Bone marrow (tissue), 2 donors: ENCODE results near the gene CEP85L.
A peak's percentile ranks its signal among the peaks of the same experiment; 100 is the strongest.

Experiments
- DNase-seq, 2 donors: peaks; one replicate each; lab custom pipeline; 2025; lab: John Stamatoyannopoulos, UW

Gene CEP85L

GRCh38 chr6:118660218-118660569, 8.8 kb upstream of the CEP85L start:
- DNase-seq = no peak

GRCh38 chr6:118659513-118660217, 8.3 kb upstream of the CEP85L start:
- DNase-seq = no peak

- no peak for DNase-seq
These were observed 5.6 kb upstream of the CEP85L start for GRCh38 chr6:118656847-118657451.

- no peak for DNase-seq
These were observed 742 bp upstream of the CEP85L start for GRCh38 chr6:118652051-118652615.

GRCh38 chr6:118650582-118651281, 659 bp downstream of the CEP85L start:
- peak in 1 of 2 donors; percentile 41 for DNase-seq

- DNase-seq = no peak
These were observed 1.3 kb downstream of the CEP85L start for GRCh38 chr6:118649918-118650581.

- no peak for DNase-seq
These were observed 2.4 kb downstream of the CEP85L start for GRCh38 chr6:118648866-118649554.

- DNase-seq = no peak
These were observed 4.4 kb downstream of the CEP85L start for GRCh38 chr6:118646977-118647376.

GRCh38 chr6:118645395-118645794, 6.0 kb downstream of the CEP85L start:
- DNase-seq = no peak

GRCh38 chr6:118644007-118644406, 7.4 kb downstream of the CEP85L start:
- no peak for DNase-seq

- no peak for DNase-seq
These were observed 10.3 kb downstream of the CEP85L start for GRCh38 chr6:118641042-118641441.

- no peak for DNase-seq
These were observed 12.1 kb downstream of the CEP85L start for GRCh38 chr6:118639054-118639964.

- no peak for DNase-seq
These were observed 13.1 kb downstream of the CEP85L start for GRCh38 chr6:118638288-118638687.

- no peak for DNase-seq
These were observed 15.3 kb downstream of the CEP85L start for GRCh38 chr6:118635909-118636735.

- DNase-seq = no peak
These were observed 19.0 kb downstream of the CEP85L start for GRCh38 chr6:118632359-118632758.

- DNase-seq = no peak
These were observed 20.5 kb downstream of the CEP85L start for GRCh38 chr6:118630923-118631322.

GRCh38 chr6:118630067-118630466, 21.3 kb downstream of the CEP85L start:
- DNase-seq = no peak

- DNase-seq = no peak
These were observed 23.7 kb downstream of the CEP85L start for GRCh38 chr6:118627724-118628123.

GRCh38 chr6:118625833-118626232, 25.6 kb downstream of the CEP85L start:
- DNase-seq = no peak
